Nephron progenitor cell (in vitro differentiated cells): ENCODE results near the gene SARM1.
"Not testable (repeated sequence)": the region's sequence is repeated elsewhere in the genome, so short reads cannot be mapped to it uniquely, and the experiment has no call there.

ENCODE experiments used
- DNase-seq: peaks from one replicate; pipeline ENCODE4 v3.0.0; 2021
- H3K27ac Mint-ChIP-seq: 2 replicates; pipeline ENCODE4 v1.8.0; 2021; ENCODE audit warnings: mild to moderate bottlenecking, moderate library complexity, mixed read lengths
- H3K27me3 Mint-ChIP-seq: 2 replicates; pipeline ENCODE4 v1.8.0; 2021; ENCODE audit warnings: mild to moderate bottlenecking, low read depth, mixed read lengths; ENCODE audit not compliant: poor library complexity
- H3K36me3 Mint-ChIP-seq: 2 replicates; pipeline ENCODE4 v1.8.0; 2021; ENCODE audit warnings: low read depth, mixed read lengths
- H3K4me1 Mint-ChIP-seq: 2 replicates; pipeline ENCODE4 v1.8.0; 2021; ENCODE audit warnings: mixed read lengths
- H3K4me3 Mint-ChIP-seq: 2 replicates; pipeline ENCODE4 v1.8.0; 2021; ENCODE audit warnings: mild to moderate bottlenecking, moderate library complexity, mixed read lengths
- H3K9me3 Mint-ChIP-seq: 2 replicates; pipeline ENCODE4 v1.8.0; 2021; ENCODE audit warnings: mild to moderate bottlenecking, moderate library complexity, mixed read lengths
- TF ChIP-seq, protein P1 (sequence below): fragments of 200-600 bp; sonication (generic); IDR thresholded peaks from 2 replicates; pipeline ENCODE4 v1.5.0; 2021; ENCODE audit warnings: antibody characterized with exemption

Gene SARM1

DNA sequence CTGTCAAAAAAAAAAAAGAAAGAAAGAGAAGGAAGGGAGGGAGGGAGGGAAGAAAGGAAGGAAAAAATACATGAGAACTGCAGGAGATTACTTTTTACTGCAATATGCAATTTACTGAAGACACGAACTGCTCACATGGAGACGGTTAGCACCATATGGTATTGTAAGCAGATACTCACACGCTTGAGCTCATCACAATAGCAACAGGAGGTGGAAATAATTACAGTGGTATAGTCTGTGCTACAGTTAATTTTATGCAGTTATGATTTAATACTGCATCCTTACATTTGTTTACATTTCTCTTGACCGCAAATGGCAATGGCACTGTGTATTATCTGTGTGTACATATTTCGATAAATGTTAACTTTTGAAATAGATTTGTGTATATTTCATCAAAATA, 55.9 kb downstream of the SARM1 start:
- H3K36me3 Mint-ChIP-seq, result no peaks in the 10 kb centered on the region
- TF ChIP-seq, protein P1, sequence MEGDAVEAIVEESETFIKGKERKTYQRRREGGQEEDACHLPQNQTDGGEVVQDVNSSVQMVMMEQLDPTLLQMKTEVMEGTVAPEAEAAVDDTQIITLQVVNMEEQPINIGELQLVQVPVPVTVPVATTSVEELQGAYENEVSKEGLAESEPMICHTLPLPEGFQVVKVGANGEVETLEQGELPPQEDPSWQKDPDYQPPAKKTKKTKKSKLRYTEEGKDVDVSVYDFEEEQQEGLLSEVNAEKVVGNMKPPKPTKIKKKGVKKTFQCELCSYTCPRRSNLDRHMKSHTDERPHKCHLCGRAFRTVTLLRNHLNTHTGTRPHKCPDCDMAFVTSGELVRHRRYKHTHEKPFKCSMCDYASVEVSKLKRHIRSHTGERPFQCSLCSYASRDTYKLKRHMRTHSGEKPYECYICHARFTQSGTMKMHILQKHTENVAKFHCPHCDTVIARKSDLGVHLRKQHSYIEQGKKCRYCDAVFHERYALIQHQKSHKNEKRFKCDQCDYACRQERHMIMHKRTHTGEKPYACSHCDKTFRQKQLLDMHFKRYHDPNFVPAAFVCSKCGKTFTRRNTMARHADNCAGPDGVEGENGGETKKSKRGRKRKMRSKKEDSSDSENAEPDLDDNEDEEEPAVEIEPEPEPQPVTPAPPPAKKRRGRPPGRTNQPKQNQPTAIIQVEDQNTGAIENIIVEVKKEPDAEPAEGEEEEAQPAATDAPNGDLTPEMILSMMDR, result no peak
- no peaks in the 10 kb centered on the region for H3K4me1 Mint-ChIP-seq
- no peaks in the 10 kb centered on the region for H3K9me3 Mint-ChIP-seq
- DNase-seq, result no peak
- H3K27me3 Mint-ChIP-seq, result peaks cover 30% of the 10 kb centered on the region
- no peak overlapping the region for H3K27ac Mint-ChIP-seq
- no peak overlapping the region for H3K4me3 Mint-ChIP-seq

DNA sequence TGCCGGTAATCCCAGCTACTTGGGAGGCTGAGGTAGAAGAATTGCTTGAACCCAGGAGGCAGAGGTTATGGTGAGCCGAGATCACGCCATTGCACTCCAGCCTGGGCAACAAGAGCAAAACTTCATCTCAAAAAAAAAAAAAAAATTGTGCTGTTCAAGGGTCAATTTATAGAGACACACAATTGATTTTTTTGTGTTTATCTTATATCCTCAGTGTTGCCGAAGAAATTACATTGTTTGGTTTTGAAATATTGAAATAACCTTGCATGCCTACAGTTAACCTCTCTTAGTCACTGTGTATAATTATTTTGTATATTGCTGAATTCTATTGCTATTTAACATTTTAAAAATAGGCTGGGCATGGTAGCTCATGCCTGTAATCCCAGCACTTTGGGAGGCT, 56.5 kb downstream of the SARM1 start:
- H3K4me1 Mint-ChIP-seq, H3K4me3 Mint-ChIP-seq, H3K36me3 Mint-ChIP-seq, H3K9me3 Mint-ChIP-seq, DNase-seq, H3K27ac Mint-ChIP-seq: not testable (repeated sequence)
- peaks cover 30% of the 10 kb centered on the region for H3K27me3 Mint-ChIP-seq

GRCh38 chr17:28433721-28434120, 62.2 kb downstream of the SARM1 start:
- TF ChIP-seq, protein P1, result no peak
- Mint-ChIP-seq H3K4me3 (no peak overlapping the region), H3K27me3 (peaks cover 60% of the 10 kb centered on the region), H3K9me3 (no peaks in the 10 kb centered on the region), H3K36me3 (no peaks in the 10 kb centered on the region), H3K4me1 (no peaks in the 10 kb centered on the region), H3K27ac (no peak overlapping the region)
- no peak for DNase-seq

GRCh38 chr17:28434326-28434725, 62.8 kb downstream of the SARM1 start:
- DNase-seq, H3K4me3 Mint-ChIP-seq, H3K27ac Mint-ChIP-seq, H3K4me1 Mint-ChIP-seq, H3K9me3 Mint-ChIP-seq, H3K36me3 Mint-ChIP-seq: not testable (repeated sequence)
- peaks cover 56% of the 10 kb centered on the region for H3K27me3 Mint-ChIP-seq

DNA sequence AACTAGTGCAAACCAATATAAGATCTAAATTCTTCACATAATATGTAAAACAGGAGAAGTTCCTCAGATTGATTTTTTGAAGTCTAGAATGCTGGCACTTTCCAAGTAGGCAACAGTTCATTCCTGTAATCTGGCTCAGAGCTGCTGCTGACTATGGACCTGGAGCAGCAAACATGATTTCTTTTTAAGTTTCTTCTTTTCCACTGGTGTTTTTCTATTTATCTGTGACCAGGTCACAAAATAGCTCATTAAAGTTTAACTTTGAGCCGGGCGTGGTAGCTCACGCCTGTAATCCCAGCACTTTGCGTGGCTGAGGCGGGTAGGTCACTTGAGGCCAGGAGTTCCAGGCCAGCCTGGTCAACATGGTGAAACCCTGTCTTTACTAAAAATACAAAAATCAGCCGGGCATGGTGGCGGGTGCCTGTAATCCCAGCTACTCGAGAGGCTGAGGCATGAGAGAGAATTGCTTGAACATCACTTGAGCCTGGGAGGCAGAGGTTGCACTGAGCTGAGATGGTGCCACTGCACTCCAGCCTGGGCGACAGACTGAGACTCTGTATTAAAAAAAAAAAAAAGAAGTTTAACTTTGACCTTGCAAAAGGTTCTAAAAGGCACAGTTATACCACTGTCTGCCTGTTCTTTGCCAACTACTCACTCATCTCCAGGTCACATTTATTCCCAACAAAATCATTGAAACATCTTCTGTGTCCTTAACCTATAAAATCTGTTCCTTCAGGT, 72.6 kb downstream of the SARM1 start:
- no peaks in the 10 kb centered on the region for H3K9me3 Mint-ChIP-seq
- no peaks in the 10 kb centered on the region for H3K4me1 Mint-ChIP-seq
- no peaks in the 10 kb centered on the region for H3K36me3 Mint-ChIP-seq
- no peak overlapping the region for H3K4me3 Mint-ChIP-seq
- H3K27ac Mint-ChIP-seq, result no peak overlapping the region
- TF ChIP-seq, protein P1, result no peak
- no peak for DNase-seq
- H3K27me3 Mint-ChIP-seq, result peaks cover 43% of the 10 kb centered on the region

- peaks cover 7% of the 10 kb centered on the region for H3K9me3 Mint-ChIP-seq
- TF ChIP-seq, protein P1, result no peak
- no peaks in the 10 kb centered on the region for H3K36me3 Mint-ChIP-seq
- H3K4me3 Mint-ChIP-seq, result no peak overlapping the region
- H3K27me3 Mint-ChIP-seq, result peaks cover 39% of the 10 kb centered on the region
- H3K4me1 Mint-ChIP-seq, result no peaks in the 10 kb centered on the region
- H3K27ac Mint-ChIP-seq, result no peak overlapping the region
- DNase-seq, result no peak
These were observed 75.4 kb downstream of the SARM1 start for GRCh38 chr17:28446716-28447395.

- H3K4me3 Mint-ChIP-seq, result no peak overlapping the region
- H3K27ac Mint-ChIP-seq, result no peak overlapping the region
- no peaks in the 10 kb centered on the region for H3K36me3 Mint-ChIP-seq
- peaks cover 39% of the 10 kb centered on the region for H3K27me3 Mint-ChIP-seq
- H3K9me3 Mint-ChIP-seq, result peaks cover 7% of the 10 kb centered on the region
- no peaks in the 10 kb centered on the region for H3K4me1 Mint-ChIP-seq
- no peak for DNase-seq
- TF ChIP-seq, protein P1, result no peak
These were observed 75.9 kb downstream of the SARM1 start for GRCh38 chr17:28447396-28447760.
